Gastroesophageal sphincter (tissue), 4 donors: ENCODE data around the gene MPZL1. TPM values are rescaled to one million over a fixed set of nuclear protein-coding genes. Genes with fewer than 3 reads are reported as not detected.

ENCODE experiments used
- ATAC-seq: fragments of 150-250 bp; one replicate; pipeline ENCODE4 v1.9.1; 2016; ENCODE audit warnings: mild to moderate bottlenecking, moderate library complexity
- H3K27ac ChIP-seq, 4 donors: fragments of 200-600 bp; sonication (generic) in 3 of 4; 1 replicate in 3 of 4; 2 replicates in 1 of 4; pipeline ENCODE4 v1.5.1; 2016 to 2019
- H3K27me3 ChIP-seq: fragments of 200-600 bp; sonication (generic); one replicate; pipeline ENCODE4 v1.5.1; 2019
- H3K36me3 ChIP-seq, 2 donors: fragments of 200-600 bp; sonication (generic); one replicate each; pipeline ENCODE4 v1.5.1; 2019; ENCODE audit warnings: control low read depth in 1 of 2
- H3K4me1 ChIP-seq, 3 donors: fragments of 200-600 bp; sonication (generic); 1 replicate in 2 of 3; 2 replicates in 1 of 3; pipeline ENCODE4 v1.5.1; 2016 to 2019; ENCODE audit warnings: control low read depth in 2 of 3
- H3K4me3 ChIP-seq, 2 donors: fragments of 200-600 bp; sonication (generic); one replicate each; pipeline ENCODE4 v1.5.1; 2019; ENCODE audit warnings: mild to moderate bottlenecking in 1 of 2, moderate library complexity in 1 of 2
- H3K9me3 ChIP-seq, 3 donors: fragments of 200-600 bp; sonication (generic); one replicate each; pipeline ENCODE4 v1.5.1; 2017 to 2019; ENCODE audit warnings: control low read depth in 2 of 3
- EP300 ChIP-seq: sonication (generic); formaldehyde crosslinking; IDR thresholded peaks from one replicate; pipeline ENCODE4 v1.6.1; 2017; ENCODE audit warnings: antibody characterized with exemption, mild to moderate bottlenecking
- POLR2A ChIP-seq, 2 donors: fragments of 450-650 bp; IDR thresholded peaks; one replicate each; pipeline ENCODE4 v1.6.1; 2017; ENCODE audit warnings: antibody characterized with exemption in 2 of 2, mild to moderate bottlenecking in 2 of 2, moderate library complexity in 1 of 2
- POLR2AphosphoS5 ChIP-seq: sonication (generic); formaldehyde crosslinking; IDR thresholded peaks from one replicate; pipeline ENCODE4 v1.6.1; 2017; ENCODE audit warnings: antibody characterized with exemption
- WGBS, 2 donors: methylation state at CpG; one replicate each; pipeline ENCODE4 v1.1.5; 2018; ENCODE audit warnings: low coverage in 1 of 2; 5-methylcytosine and 5-hydroxymethylcytosine counted together
- total RNA-seq, 4 donors: library from RNA; depleted of rRNA; stranded (reverse); fragments of >200 nt; gene quantifications; one replicate each; pipeline ENCODE4 v1.1.0, GENCODE V29; 2016
- TF ChIP-seq, protein P1 (sequence below), 4 experiments: fragments of 200-600 bp in 2 of 4; fragments of 450-650 bp in 2 of 4; sonication (generic) in 1 of 4; IDR thresholded peaks; one replicate each; pipeline ENCODE4 v1.5.1; 2017 to 2019; ENCODE audit warnings: antibody characterized with exemption in 4 of 4, mild to moderate bottlenecking in 2 of 4, moderate library complexity in 2 of 4

Gene MPZL1
- total RNA-seq, 4 donors from 2014 or later: 83.7 to 127 (median 95.8) TPM

- no peak for TF ChIP-seq POLR2AphosphoS5
- TF ChIP-seq, protein P1, sequence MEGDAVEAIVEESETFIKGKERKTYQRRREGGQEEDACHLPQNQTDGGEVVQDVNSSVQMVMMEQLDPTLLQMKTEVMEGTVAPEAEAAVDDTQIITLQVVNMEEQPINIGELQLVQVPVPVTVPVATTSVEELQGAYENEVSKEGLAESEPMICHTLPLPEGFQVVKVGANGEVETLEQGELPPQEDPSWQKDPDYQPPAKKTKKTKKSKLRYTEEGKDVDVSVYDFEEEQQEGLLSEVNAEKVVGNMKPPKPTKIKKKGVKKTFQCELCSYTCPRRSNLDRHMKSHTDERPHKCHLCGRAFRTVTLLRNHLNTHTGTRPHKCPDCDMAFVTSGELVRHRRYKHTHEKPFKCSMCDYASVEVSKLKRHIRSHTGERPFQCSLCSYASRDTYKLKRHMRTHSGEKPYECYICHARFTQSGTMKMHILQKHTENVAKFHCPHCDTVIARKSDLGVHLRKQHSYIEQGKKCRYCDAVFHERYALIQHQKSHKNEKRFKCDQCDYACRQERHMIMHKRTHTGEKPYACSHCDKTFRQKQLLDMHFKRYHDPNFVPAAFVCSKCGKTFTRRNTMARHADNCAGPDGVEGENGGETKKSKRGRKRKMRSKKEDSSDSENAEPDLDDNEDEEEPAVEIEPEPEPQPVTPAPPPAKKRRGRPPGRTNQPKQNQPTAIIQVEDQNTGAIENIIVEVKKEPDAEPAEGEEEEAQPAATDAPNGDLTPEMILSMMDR (IDR thresholded peaks at IDR 0.05): no peak
- TF ChIP-seq POLR2A (IDR thresholded peaks at IDR 0.05): no peak
- TF ChIP-seq EP300: no peak
- peak overlapping the region; percentile 60 to 83 (median 76) for H3K27ac ChIP-seq
- H3K4me3 ChIP-seq: no peak overlapping the region
- peaks cover 0 to 13% of the 10 kb centered on the region in 2 donors for H3K36me3 ChIP-seq
- no peak for ATAC-seq
- H3K27me3 ChIP-seq: no peaks in the 10 kb centered on the region
- 3 to 49% methylated on average over 3 to 5 of the region's 5 CpGs for WGBS, 2 donors
- peaks cover 2 to 73% (median 19%) of the 10 kb centered on the region in 3 donors for H3K4me1 ChIP-seq
- no peaks in the 10 kb centered on the region for H3K9me3 ChIP-seq
These were observed 35.9 kb upstream of the MPZL1 start for GRCh38 chr1:167685844-167686243.

DNA sequence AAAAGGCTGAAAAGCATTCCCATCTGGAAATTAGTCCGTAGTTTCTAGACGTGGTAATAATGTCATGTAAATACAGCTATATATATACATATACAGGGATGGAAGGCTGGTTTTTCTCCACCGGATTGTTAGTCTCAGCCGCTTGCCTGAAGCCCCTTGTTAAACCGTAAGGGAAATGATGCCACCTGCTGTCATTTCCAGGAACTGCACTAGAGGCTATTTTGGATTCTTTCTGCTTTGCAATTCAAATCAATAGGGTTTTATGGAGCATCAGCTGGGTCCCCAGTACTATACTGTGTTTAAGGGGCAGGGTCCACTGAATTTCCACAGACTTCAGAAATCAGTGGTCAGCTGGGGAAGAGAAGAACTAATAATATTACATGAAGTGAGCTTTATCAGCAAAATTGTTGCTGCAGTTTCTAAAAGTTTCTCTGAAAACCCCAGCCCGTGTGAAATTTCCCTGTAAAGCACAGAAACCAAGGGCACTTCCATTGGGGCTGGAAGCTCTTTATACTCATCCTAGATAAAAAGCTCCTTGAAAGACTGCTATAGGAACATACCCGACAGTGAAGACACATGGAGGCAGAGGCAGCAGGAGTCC lies 33.8 kb upstream of the MPZL1 start:
- H3K4me3 ChIP-seq: no peak overlapping the region
- 22 to 26% methylated on average over 6 to 7 of the region's 7 CpGs for WGBS, 2 donors
- peak overlapping the region in 2 of 4 donors; percentile 4 to 17 for H3K27ac ChIP-seq

GRCh38 chr1:167689567-167689920 lies 32.2 kb upstream of the MPZL1 start:
- Histone ChIP-seq H3K27ac (no peak overlapping the region), H3K27me3 (no peaks in the 10 kb centered on the region), H3K4me1 (peaks cover 0 to 36% (median 6%) of the 10 kb centered on the region in 3 donors), H3K4me3 (no peak overlapping the region), H3K9me3 (no peaks in the 10 kb centered on the region), H3K36me3 (peaks cover 0 to 45% of the 10 kb centered on the region in 2 donors)
- TF ChIP-seq, protein P1 (IDR thresholded peaks at IDR 0.05): no peak
- TF ChIP-seq POLR2A (IDR thresholded peaks at IDR 0.05): no peak
- TF ChIP-seq POLR2AphosphoS5: no peak
- TF ChIP-seq EP300: no peak
- ATAC-seq: no peak
- 71 to 77% methylated on average over 5 of the region's 5 CpGs for WGBS, 2 donors

More for the DNA sequence above, 33.8 kb upstream of the MPZL1 start:
- peak; percentile 52 for ATAC-seq
- no peaks in the 10 kb centered on the region for H3K9me3 ChIP-seq
- peaks cover 0 to 51% (median 12%) of the 10 kb centered on the region in 3 donors for H3K4me1 ChIP-seq
- no peak for TF ChIP-seq EP300
- TF ChIP-seq, protein P1 (IDR thresholded peaks at IDR 0.05): peak; percentile 90 to 97 (median 93)
- no peaks in the 10 kb centered on the region for H3K27me3 ChIP-seq
- peaks cover 0 to 30% of the 10 kb centered on the region in 2 donors for H3K36me3 ChIP-seq

DNA sequence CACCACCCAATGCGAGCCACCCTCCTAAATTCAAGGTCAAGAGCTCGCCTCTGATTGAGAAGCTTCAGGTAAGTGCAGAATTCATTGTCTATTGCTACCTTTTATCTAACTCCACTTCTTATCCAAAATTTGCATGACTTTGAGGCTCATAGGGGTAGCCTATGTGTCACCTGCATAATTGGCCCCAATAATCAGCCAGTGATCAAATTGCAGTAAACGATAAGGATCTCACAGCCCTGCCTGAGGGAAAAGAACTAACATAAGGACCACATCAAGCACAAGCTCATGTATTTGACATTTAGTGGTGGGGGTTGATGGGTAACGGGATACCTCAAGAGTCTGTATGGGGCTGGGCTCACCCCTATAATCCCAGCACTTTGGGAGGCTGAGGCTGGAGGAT lies 31.7 kb upstream of the MPZL1 start:
- no peak for ATAC-seq
- Histone ChIP-seq H3K9me3 (no peaks in the 10 kb centered on the region), H3K4me1 (peaks cover 0 to 33% (median 6%) of the 10 kb centered on the region in 3 donors), H3K27ac (no peak overlapping the region), H3K4me3 (no peak overlapping the region), H3K27me3 (no peaks in the 10 kb centered on the region), H3K36me3 (peaks cover 0 to 50% of the 10 kb centered on the region in 2 donors)
- TF ChIP-seq POLR2AphosphoS5 (no peak), EP300 (no peak)
- TF ChIP-seq, protein P1 (IDR thresholded peaks at IDR 0.05): no peak
- 90 to 97% methylated on average over 3 of the region's 4 CpGs for WGBS, 2 donors

DNA sequence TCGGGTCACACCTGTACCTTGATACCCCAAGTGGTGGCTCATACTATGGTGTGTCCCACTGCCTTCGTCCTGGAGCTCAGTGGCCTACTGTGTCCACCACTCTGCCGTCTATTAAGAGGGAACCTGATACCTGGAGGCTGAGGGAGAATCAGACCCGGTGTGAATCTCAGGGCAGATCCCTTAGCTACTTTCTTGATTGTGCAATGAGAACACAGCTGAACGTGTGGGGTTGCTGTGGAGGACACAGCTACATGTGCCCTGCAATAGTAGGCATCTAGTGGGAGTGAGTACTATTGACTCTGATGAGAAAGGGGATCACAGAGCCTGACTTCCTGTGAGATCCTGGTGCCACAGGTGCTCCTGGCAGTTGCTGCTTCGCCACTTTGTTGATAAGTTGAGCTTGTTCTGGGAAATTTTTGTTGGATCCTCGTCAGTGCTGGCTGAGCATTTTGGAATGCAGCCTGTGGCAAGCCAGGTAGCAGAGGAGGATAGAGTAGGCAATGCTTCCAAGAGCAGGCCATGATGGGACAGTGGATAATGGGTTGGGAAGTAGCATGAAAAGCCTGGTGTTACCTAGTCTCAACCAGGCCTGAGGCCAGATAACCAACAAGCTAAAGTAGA lies 28.2 kb upstream of the MPZL1 start:
- peaks cover 0 to 82% of the 10 kb centered on the region in 2 donors for H3K36me3 ChIP-seq
- H3K4me1 ChIP-seq: peaks cover 0 to 5% (median 0%) of the 10 kb centered on the region in 3 donors
- no peak for ATAC-seq
- no peak overlapping the region for H3K27ac ChIP-seq
- H3K27me3 ChIP-seq: no peaks in the 10 kb centered on the region
- no peak overlapping the region for H3K4me3 ChIP-seq
- TF ChIP-seq POLR2AphosphoS5 (no peak), EP300 (no peak), POLR2A (IDR thresholded peaks at IDR 0.05) (no peak)
- TF ChIP-seq, protein P1 (IDR thresholded peaks at IDR 0.05): no peak
- WGBS, 2 donors: 100% methylated on average over 2 of the region's 7 CpGs; no CpG with 5 or more reads in 1 of the 2 donors
- no peaks in the 10 kb centered on the region for H3K9me3 ChIP-seq
